PC-9 (cell line): ENCODE results near the gene LRRC53.

Experiments
- CTCF ChIP-seq: fragments of 200-600 bp; sonication (generic); conservative IDR thresholded peaks from 2 replicates; pipeline ENCODE4 v1.6.1; 2017; ENCODE audit warnings: mixed run types, antibody characterized with exemption, mild to moderate bottlenecking, moderate library complexity
- EZH2 ChIP-seq: fragments of 200-600 bp; sonication (generic); IDR thresholded peaks from 2 replicates; pipeline ENCODE4 v1.8.0; 2017; ENCODE audit warnings: antibody characterized with exemption, low read depth

- TF ChIP-seq CTCF (no peak), EZH2 (no peak)
Measured at GRCh38 chr1:74427681-74428080, 84.7 kb downstream of the LRRC53 start.
